HepG2 (cell line): ENCODE measurements around the gene NNAT.

ENCODE experiments used
- CHD2 ChIP-seq: IDR thresholded peaks from 2 replicates; pipeline ENCODE4 v1.6.1; 2011; ENCODE audit warnings: low read depth, low read length, improper control_type of control experiment
- HOXA3 ChIP-seq: sonication (generic); formaldehyde crosslinking; IDR thresholded peaks from 2 replicates; pipeline ENCODE4 v1.5.0; 2020; ENCODE audit warnings: missing genetic modification reagents
- PPARG ChIP-seq: conservative IDR thresholded peaks from 2 replicates; pipeline ENCODE4 v1.6.1; 2016; ENCODE audit warnings: missing biosample characterization, missing genetic modification reagents
- RXRA ChIP-seq: sonication (generic); formaldehyde crosslinking; IDR thresholded peaks from 2 replicates; pipeline ENCODE4 v1.5.1; 2020; ENCODE audit warnings: missing genetic modification reagents
- TAF1 ChIP-seq: sonication (generic); formaldehyde crosslinking; IDR thresholded peaks from 2 replicates; pipeline ENCODE4 v1.4.0; 2020; ENCODE audit warnings: missing genetic modification reagents
- TRIM24 ChIP-seq: sonication (generic); formaldehyde crosslinking; IDR thresholded peaks from 2 replicates; pipeline ENCODE4 v1.8.0; 2022; ENCODE audit warnings: mild to moderate bottlenecking, missing genetic modification reagents
- ZNF670 ChIP-seq: sonication (generic); formaldehyde crosslinking; IDR thresholded peaks from 2 replicates; pipeline ENCODE4 v1.8.0; 2022; ENCODE audit warnings: mild to moderate bottlenecking, missing genetic modification reagents, borderline replicate concordance
- TF ChIP-seq, protein P1 (sequence below): sonication (generic); formaldehyde crosslinking; IDR thresholded peaks from 2 replicates; pipeline ENCODE4 v1.5.0; 2020; ENCODE audit warnings: mild to moderate bottlenecking, missing genetic modification reagents, moderate library complexity
- TF ChIP-seq, protein P2 (sequence below): sonication (generic); formaldehyde crosslinking; IDR thresholded peaks from 2 replicates; pipeline ENCODE4 v1.5.1; 2020; ENCODE audit warnings: missing genetic modification reagents, mild to moderate bottlenecking, borderline replicate concordance
- TF ChIP-seq, protein P3 (sequence below): IDR thresholded peaks from 2 replicates; pipeline ENCODE4 v1.6.1; 2016; ENCODE audit warnings: low read depth, control low read depth

DNA sequence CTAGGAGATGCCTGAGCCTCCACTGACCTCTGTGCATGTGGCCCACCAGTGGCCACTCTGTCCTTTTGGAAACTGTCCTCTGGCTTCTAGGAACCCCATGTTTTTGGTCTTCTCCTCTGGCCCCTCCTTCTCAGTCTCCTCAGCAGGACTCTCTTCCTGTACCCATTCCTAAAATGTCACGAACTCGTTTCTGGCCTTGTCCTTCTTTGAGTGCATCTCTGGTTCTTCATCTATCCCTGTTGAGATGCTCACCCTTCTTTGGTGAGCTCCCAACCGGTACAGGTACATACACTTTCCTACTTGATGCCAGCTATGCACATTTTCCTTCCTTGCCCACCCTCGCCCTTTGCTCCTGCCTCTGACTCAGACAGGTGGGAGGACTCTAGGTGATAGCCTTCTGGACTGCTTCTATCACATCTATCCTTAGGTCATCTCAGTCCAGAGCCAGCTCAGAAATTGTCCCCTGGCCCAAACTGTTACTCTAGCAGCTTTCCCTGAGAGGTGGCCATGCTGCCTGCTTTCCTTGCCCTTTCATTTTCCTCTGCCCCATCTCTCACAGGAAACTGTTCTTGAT is 14.8 kb upstream of the NNAT start:
- TF ChIP-seq CHD2 = no peak
- TF ChIP-seq, protein P1, sequence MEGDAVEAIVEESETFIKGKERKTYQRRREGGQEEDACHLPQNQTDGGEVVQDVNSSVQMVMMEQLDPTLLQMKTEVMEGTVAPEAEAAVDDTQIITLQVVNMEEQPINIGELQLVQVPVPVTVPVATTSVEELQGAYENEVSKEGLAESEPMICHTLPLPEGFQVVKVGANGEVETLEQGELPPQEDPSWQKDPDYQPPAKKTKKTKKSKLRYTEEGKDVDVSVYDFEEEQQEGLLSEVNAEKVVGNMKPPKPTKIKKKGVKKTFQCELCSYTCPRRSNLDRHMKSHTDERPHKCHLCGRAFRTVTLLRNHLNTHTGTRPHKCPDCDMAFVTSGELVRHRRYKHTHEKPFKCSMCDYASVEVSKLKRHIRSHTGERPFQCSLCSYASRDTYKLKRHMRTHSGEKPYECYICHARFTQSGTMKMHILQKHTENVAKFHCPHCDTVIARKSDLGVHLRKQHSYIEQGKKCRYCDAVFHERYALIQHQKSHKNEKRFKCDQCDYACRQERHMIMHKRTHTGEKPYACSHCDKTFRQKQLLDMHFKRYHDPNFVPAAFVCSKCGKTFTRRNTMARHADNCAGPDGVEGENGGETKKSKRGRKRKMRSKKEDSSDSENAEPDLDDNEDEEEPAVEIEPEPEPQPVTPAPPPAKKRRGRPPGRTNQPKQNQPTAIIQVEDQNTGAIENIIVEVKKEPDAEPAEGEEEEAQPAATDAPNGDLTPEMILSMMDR (CRISPR knock-in tag) = no peak
- TF ChIP-seq HOXA3 (CRISPR knock-in tag) = no peak
- no peak for TF ChIP-seq PPARG (CRISPR knock-in tag)
- TF ChIP-seq ZNF670 (CRISPR knock-in tag) = no peak
- TF ChIP-seq TRIM24 = no peak
- TF ChIP-seq TAF1 (CRISPR knock-in tag) = no peak
- no peak for TF ChIP-seq RXRA
- TF ChIP-seq, protein P2, sequence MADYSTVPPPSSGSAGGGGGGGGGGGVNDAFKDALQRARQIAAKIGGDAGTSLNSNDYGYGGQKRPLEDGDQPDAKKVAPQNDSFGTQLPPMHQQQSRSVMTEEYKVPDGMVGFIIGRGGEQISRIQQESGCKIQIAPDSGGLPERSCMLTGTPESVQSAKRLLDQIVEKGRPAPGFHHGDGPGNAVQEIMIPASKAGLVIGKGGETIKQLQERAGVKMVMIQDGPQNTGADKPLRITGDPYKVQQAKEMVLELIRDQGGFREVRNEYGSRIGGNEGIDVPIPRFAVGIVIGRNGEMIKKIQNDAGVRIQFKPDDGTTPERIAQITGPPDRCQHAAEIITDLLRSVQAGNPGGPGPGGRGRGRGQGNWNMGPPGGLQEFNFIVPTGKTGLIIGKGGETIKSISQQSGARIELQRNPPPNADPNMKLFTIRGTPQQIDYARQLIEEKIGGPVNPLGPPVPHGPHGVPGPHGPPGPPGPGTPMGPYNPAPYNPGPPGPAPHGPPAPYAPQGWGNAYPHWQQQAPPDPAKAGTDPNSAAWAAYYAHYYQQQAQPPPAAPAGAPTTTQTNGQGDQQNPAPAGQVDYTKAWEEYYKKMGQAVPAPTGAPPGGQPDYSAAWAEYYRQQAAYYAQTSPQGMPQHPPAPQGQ (CRISPR knock-in tag) = no peak
- TF ChIP-seq, protein P3, sequence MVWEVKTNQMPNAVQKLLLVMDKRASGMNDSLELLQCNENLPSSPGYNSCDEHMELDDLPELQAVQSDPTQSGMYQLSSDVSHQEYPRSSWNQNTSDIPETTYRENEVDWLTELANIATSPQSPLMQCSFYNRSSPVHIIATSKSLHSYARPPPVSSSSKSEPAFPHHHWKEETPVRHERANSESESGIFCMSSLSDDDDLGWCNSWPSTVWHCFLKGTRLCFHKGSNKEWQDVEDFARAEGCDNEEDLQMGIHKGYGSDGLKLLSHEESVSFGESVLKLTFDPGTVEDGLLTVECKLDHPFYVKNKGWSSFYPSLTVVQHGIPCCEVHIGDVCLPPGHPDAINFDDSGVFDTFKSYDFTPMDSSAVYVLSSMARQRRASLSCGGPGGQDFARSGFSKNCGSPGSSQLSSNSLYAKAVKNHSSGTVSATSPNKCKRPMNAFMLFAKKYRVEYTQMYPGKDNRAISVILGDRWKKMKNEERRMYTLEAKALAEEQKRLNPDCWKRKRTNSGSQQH (CRISPR knock-in tag) = no peak
